Measurements from ENCODE around the gene KDM5D. TPM values are rescaled to one million over a fixed set of nuclear protein-coding genes. Genes with fewer than 3 reads are reported as not detected.

KDM5D gene
- not detected in 3 replicates for total RNA-seq

DNA sequence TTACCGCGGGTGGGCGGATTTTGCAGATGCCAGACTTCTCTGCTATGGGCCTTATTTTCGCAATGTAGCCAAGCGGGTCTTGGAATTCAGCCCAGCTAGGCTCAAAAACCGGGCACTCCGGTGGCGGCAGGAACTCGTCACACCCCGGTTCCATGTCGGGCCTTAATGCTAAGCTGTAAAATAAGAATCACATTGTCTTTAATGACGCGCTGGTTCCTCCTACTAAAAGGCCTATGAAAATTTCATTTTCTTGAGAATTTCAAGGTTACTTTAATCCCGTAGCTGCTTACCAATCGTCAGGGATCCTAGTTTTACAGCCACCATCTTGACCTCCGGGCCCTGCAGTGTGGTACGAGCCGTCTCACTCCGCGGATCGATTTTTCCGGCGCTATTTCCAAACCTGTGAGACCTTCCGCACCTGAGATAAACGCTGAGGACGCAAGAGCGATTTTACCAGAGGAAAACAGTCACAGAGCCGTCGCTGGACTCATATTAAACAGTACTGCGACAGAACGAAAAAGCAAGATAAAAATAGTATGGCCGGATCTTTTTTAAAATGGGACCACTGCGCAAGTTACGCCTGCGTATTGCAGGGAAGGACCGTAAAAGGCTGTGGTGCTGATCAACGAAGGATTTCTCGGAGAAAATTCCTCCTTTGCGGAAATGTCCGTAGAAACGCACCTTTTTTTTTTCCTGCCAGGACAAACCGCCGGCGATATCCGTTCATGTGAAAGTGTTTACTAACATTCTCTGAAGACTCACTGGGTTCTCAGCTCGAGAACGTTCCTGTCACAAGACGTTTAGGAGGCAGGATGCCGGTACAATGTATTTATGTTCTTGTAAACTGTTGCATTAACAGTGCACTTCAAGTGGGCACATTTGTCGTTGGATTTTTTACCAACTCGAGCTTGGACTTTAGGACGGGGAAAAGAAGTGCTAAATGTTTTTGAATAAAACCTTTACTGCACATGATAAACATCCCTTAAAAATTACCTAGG, at the start of gene KDM5D:
TSS of gene KDM5D (minus strand) at position 346 of the 998 bp plus-strand sequence. CDS start at position 154, 192 bp downstream.
- H3K9me3 Mint-ChIP-seq, result no peaks in the 10 kb centered on the region
- no peak within 1 kb of the TSS for H3K27ac Mint-ChIP-seq
- H3K27me3 Mint-ChIP-seq (ENCODE audit: low read depth), result no peaks in the 10 kb centered on the region

DNA sequence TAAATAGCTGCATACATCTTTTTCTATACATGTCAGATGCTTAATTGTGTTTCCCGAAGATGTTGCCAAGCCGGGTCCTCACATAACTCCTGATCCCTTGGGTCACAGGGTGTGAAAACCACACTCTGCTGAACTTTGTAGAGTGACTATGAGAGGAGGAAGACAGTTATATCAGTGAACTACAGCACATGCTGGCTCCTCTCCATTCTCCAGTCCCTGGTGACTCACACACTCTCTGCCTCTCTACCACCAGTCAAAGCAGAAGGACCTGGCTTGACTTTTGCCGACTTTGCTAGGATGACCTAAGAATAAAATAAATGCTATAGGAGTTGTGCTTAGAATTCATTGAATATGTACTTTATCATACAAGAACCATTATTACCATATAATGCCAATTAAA, 23.8 kb upstream of the KDM5D start:
- Mint-ChIP-seq H3K4me1 (no peaks in the 10 kb centered on the region), H3K36me3 (no peaks in the 10 kb centered on the region), H3K9me3 (no peaks in the 10 kb centered on the region), H3K27ac (no peak overlapping the region), H3K4me3 (no peak overlapping the region), H3K27me3 (ENCODE audit: low read depth) (no peaks in the 10 kb centered on the region)
- TF ChIP-seq, protein P1, sequence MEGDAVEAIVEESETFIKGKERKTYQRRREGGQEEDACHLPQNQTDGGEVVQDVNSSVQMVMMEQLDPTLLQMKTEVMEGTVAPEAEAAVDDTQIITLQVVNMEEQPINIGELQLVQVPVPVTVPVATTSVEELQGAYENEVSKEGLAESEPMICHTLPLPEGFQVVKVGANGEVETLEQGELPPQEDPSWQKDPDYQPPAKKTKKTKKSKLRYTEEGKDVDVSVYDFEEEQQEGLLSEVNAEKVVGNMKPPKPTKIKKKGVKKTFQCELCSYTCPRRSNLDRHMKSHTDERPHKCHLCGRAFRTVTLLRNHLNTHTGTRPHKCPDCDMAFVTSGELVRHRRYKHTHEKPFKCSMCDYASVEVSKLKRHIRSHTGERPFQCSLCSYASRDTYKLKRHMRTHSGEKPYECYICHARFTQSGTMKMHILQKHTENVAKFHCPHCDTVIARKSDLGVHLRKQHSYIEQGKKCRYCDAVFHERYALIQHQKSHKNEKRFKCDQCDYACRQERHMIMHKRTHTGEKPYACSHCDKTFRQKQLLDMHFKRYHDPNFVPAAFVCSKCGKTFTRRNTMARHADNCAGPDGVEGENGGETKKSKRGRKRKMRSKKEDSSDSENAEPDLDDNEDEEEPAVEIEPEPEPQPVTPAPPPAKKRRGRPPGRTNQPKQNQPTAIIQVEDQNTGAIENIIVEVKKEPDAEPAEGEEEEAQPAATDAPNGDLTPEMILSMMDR (IDR thresholded peaks at IDR 0.05; ENCODE audit: unreplicated experiment), result no peak
- DNase-seq (ENCODE audit: low spot score in 2 of 2, unreplicated experiment in 2 of 2), result no peak

More for the DNA sequence above, at the start of gene KDM5D:
- DNase-seq (ENCODE audit: low spot score in 2 of 2, unreplicated experiment in 2 of 2), result no peak
- TF ChIP-seq, protein P1 (IDR thresholded peaks at IDR 0.05; ENCODE audit: unreplicated experiment), result no peak
- no peaks in the 10 kb centered on the region for H3K36me3 Mint-ChIP-seq
- H3K4me3 Mint-ChIP-seq, result no peak within 1 kb of the TSS
- no peaks in the 10 kb centered on the region for H3K4me1 Mint-ChIP-seq

DNA sequence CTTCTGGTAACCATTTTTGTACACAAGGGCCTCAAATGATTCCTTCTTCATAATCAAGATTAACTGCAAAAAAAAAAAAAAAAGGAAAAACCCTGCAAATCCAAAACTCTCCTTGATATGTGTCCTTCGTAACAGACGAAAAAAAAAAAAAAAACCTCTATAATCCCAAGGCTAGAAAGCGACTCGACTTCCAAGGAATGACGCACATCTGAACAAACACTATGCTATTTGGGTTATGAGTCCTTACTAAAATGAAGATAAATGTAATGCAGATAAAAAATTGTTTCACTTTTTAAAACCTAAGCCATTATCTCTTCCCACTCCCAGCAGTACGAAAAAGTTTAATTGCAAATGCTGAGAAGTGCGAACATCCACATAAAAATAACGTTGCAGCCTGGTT, 1.2 kb downstream of the KDM5D start:
- no peak for DNase-seq (ENCODE audit: low spot score in 2 of 2, unreplicated experiment in 2 of 2)
- Mint-ChIP-seq H3K27ac (no peak overlapping the region), H3K4me3 (no peak overlapping the region), H3K27me3 (ENCODE audit: low read depth) (no peaks in the 10 kb centered on the region), H3K36me3 (no peaks in the 10 kb centered on the region), H3K9me3 (no peaks in the 10 kb centered on the region), H3K4me1 (no peaks in the 10 kb centered on the region)
- TF ChIP-seq, protein P1 (IDR thresholded peaks at IDR 0.05; ENCODE audit: unreplicated experiment), result no peak

DNA sequence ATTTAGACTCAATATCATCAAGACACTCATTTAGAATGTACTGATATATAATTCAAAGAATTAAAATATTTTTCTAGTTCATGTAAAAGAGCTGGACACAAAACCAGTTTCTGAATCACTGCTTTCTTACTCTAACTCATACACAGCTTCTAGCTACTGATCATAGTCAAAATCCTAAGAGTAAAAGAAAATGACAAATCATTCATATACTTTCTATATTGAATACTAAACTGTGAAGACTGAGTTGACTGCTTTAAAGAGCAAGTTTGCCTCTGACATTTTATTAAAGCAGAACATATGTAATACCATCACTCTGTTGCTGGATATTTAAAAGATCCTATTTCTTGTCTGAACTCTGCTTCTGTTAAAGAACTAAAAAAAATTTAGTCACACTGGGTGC, 2.4 kb downstream of the KDM5D start:
- Mint-ChIP-seq H3K9me3 (no peaks in the 10 kb centered on the region), H3K4me3 (no peak overlapping the region)
- TF ChIP-seq, protein P1 (IDR thresholded peaks at IDR 0.05; ENCODE audit: unreplicated experiment), result no peak

DNA sequence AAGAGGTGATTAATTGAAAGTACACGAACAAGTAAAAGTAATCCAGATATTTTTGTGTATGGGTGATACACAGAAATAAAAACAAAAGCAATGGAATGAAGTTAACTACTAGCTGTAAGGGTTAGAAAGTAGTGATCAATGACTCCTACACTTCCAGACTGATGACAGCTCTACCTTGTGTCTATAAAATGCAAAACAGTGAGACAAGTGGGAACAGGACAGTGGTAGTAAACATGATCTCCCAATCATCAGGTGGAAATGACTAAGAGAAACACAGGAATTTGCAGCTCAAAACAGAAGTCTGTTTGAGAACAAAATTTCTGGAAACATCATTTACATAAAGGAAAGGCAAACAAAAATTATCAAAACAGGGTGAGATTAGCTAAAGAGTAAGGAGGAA, 10.1 kb downstream of the KDM5D start:
- TF ChIP-seq, protein P1 (IDR thresholded peaks at IDR 0.05; ENCODE audit: unreplicated experiment), result no peak
- H3K27ac Mint-ChIP-seq, result no peak overlapping the region

More for the DNA sequence above, 2.4 kb downstream of the KDM5D start:
- Mint-ChIP-seq H3K36me3 (no peaks in the 10 kb centered on the region), H3K4me1 (no peaks in the 10 kb centered on the region), H3K27me3 (ENCODE audit: low read depth) (no peaks in the 10 kb centered on the region), H3K27ac (no peak overlapping the region)
- DNase-seq (ENCODE audit: low spot score in 2 of 2, unreplicated experiment in 2 of 2), result no peak

More for the DNA sequence above, 10.1 kb downstream of the KDM5D start:
- Mint-ChIP-seq H3K27me3 (ENCODE audit: low read depth) (no peaks in the 10 kb centered on the region), H3K9me3 (no peaks in the 10 kb centered on the region), H3K36me3 (no peaks in the 10 kb centered on the region), H3K4me3 (no peak overlapping the region), H3K4me1 (no peaks in the 10 kb centered on the region)
- no peak for DNase-seq (ENCODE audit: low spot score in 2 of 2, unreplicated experiment in 2 of 2)
